Stimulated activated CD4-positive, alpha-beta T cell treated with anti-CD3 and anti-CD28 coated beads, Interleukin-2, amount 100 ng/mL, for 24 hours (primary cell): Measurements from ENCODE around the gene POU3F2.

Experiments
- DNase-seq, 2 donors: peaks; one replicate each; pipeline ENCODE4 v3.0.0-alpha.2; 2020

POU3F2 gene

GRCh38 chr6:98834060-98835031 lies at the start of gene POU3F2:
POU3F2 (plus strand) TSS chr6:98834574; CDS start chr6:98834874, 300 bp downstream.
- DNase-seq: peak; percentile 70 to 73

GRCh38 chr6:98787435-98787834 lies 46.9 kb upstream of the POU3F2 start:
- DNase-seq: no peak

- no peak for DNase-seq
Observed at GRCh38 chr6:98787961-98788360, 46.4 kb upstream of the POU3F2 start.

- DNase-seq: no peak
Observed at GRCh38 chr6:98794307-98794842, 40.0 kb upstream of the POU3F2 start.

GRCh38 chr6:98797217-98797994 lies 37.0 kb upstream of the POU3F2 start:
- DNase-seq: no peak

GRCh38 chr6:98800866-98801265 lies 33.5 kb upstream of the POU3F2 start:
- DNase-seq: no peak

- no peak for DNase-seq
Observed at GRCh38 chr6:98808541-98809210, 25.7 kb upstream of the POU3F2 start.

GRCh38 chr6:98812220-98812619 lies 22.2 kb upstream of the POU3F2 start:
- no peak for DNase-seq

- DNase-seq: no peak
Observed at GRCh38 chr6:98816799-98817198, 17.6 kb upstream of the POU3F2 start.

GRCh38 chr6:98821756-98822405 lies 12.5 kb upstream of the POU3F2 start:
- no peak for DNase-seq

GRCh38 chr6:98823428-98824161 lies 10.8 kb upstream of the POU3F2 start:
- no peak for DNase-seq

GRCh38 chr6:98824162-98824901 lies 10.0 kb upstream of the POU3F2 start:
- DNase-seq: no peak

- no peak for DNase-seq
Observed at GRCh38 chr6:98824902-98825599, 9.3 kb upstream of the POU3F2 start.

- DNase-seq: no peak
Observed at GRCh38 chr6:98825600-98826230, 8.7 kb upstream of the POU3F2 start.

GRCh38 chr6:98827295-98828159 lies 6.8 kb upstream of the POU3F2 start:
- no peak for DNase-seq

GRCh38 chr6:98828211-98828788 lies 6.1 kb upstream of the POU3F2 start:
- no peak for DNase-seq

GRCh38 chr6:98828941-98829411 lies 5.4 kb upstream of the POU3F2 start:
- no peak for DNase-seq

- no peak for DNase-seq
Observed at GRCh38 chr6:98830146-98830545, 4.2 kb upstream of the POU3F2 start.
